ENCODE measurements around the gene EIF4G3. TPM values are rescaled to one million over a fixed set of nuclear protein-coding genes. Genes with fewer than 3 reads are reported as not detected.

EIF4G3 gene
- total RNA-seq, 4 donors from 2014 or later = 82.1 to 143 (median 101) TPM

DNA sequence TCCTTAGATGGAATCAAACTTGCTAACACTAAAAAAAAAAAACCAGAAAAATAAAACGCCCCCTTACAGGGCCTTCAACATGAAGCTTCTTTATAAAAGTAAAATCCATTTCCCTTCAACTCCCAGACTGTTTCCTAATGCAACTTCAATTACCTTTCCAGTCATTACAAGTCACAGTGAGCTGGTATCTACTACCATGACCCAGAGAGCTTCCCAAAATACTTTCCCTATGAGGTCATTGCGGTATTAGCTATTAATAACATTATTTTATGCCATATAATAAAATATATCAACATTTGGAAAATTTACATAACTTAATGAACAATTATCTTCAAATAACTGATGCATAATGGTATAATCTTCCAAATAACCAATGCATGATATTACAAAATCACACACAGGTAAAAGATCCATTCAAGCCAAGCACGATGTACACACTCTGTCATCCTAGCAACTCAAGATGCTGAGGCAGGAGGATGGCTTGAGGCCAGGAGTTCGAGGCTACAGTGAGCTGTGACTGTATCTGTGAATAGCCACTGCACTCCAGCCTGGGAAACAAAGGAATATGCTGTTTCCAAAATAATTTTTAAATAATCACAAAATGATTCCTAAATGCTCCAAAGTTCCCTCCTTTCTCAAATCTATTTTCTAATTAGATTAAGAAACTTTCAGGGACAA, 24.1 kb downstream of the EIF4G3 start:
- DNase-seq = no peak
- Histone ChIP-seq H3K9me3 (no peaks in the 10 kb centered on the region), H3K27ac (no peak overlapping the region), H3K4me1 (peaks cover 12 to 24% (median 14%) of the 10 kb centered on the region in 4 donors), H3K4me3 (no peak overlapping the region), H3K36me3 (peaks cover 0 to 12% (median 4%) of the 10 kb centered on the region in 4 donors), H3K27me3 (no peaks in the 10 kb centered on the region)
- intact Hi-C loops (cut with DNase I; ENCODE audit: low total_unique reads) = no loop called here
- in situ Hi-C loops (cut with MboI; ENCODE audit: low pct_ligation_motif_present in 1 of 4, low pct_unique_long_range_greater_than_20kb in 1 of 4, low sequenced_read_pairs in 3 of 4) = no loop called here
- TF ChIP-seq EP300 (IDR thresholded peaks at IDR 0.05; ENCODE audit: low read depth) (no peak), POLR2AphosphoS5 (IDR thresholded peaks at IDR 0.05) (no peak), POLR2A (IDR thresholded peaks at IDR 0.05) (no peak)
- TF ChIP-seq, protein P1, sequence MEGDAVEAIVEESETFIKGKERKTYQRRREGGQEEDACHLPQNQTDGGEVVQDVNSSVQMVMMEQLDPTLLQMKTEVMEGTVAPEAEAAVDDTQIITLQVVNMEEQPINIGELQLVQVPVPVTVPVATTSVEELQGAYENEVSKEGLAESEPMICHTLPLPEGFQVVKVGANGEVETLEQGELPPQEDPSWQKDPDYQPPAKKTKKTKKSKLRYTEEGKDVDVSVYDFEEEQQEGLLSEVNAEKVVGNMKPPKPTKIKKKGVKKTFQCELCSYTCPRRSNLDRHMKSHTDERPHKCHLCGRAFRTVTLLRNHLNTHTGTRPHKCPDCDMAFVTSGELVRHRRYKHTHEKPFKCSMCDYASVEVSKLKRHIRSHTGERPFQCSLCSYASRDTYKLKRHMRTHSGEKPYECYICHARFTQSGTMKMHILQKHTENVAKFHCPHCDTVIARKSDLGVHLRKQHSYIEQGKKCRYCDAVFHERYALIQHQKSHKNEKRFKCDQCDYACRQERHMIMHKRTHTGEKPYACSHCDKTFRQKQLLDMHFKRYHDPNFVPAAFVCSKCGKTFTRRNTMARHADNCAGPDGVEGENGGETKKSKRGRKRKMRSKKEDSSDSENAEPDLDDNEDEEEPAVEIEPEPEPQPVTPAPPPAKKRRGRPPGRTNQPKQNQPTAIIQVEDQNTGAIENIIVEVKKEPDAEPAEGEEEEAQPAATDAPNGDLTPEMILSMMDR (IDR thresholded peaks at IDR 0.05) = no peak
- WGBS, 2 donors (ENCODE audit: low coverage in 1 of 2) = 77 to 81% methylated on average over 4 of the region's 4 CpGs

DNA sequence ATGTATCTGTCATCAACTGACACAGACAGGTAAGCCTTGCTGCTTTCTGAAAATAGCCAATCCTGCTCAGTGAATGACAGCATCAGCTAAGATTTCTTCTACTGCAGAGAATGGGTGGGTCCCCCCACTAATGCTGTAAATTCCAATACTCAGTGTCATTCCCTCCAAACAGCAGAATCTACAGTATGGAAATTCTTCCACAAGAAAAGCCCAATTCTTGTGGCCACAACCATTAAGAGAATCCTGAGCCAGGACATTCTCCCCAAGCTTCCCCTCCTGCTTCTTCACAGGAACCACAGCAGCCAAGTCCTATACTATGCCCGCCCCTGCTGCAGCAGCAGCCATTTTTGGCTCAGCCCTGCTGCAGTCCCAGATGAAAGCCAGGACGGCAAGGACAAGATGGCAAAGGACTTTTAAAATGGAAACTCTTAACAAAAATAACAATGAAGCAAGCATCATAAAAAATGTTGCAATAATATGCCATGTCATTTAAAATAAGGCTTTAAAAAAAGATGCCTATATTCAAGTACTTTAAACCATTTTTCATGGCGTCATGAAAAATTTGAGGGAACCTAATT, 26.8 kb downstream of the EIF4G3 start:
- Histone ChIP-seq H3K4me3 (no peak overlapping the region), H3K27me3 (no peaks in the 10 kb centered on the region), H3K36me3 (peaks cover 0 to 12% (median 4%) of the 10 kb centered on the region in 4 donors), H3K9me3 (no peaks in the 10 kb centered on the region), H3K4me1 (peaks cover 12 to 24% (median 14%) of the 10 kb centered on the region in 4 donors), H3K27ac (peak overlapping the region; percentile 62 to 69 (median 68))
- WGBS, 2 donors (ENCODE audit: low coverage in 1 of 2) = 57 to 66% methylated on average over 2 to 3 of the region's 3 CpGs
- intact Hi-C loops (cut with DNase I; ENCODE audit: low total_unique reads) = no loop called here
- in situ Hi-C loops (cut with MboI; ENCODE audit: low pct_ligation_motif_present in 1 of 4, low pct_unique_long_range_greater_than_20kb in 1 of 4, low sequenced_read_pairs in 3 of 4) = no loop called here
- DNase-seq = no peak
- TF ChIP-seq EP300 (IDR thresholded peaks at IDR 0.05; ENCODE audit: low read depth) (no peak), POLR2AphosphoS5 (IDR thresholded peaks at IDR 0.05) (no peak), POLR2A (IDR thresholded peaks at IDR 0.05) (no peak)
- TF ChIP-seq, protein P1 (IDR thresholded peaks at IDR 0.05) = no peak

DNA sequence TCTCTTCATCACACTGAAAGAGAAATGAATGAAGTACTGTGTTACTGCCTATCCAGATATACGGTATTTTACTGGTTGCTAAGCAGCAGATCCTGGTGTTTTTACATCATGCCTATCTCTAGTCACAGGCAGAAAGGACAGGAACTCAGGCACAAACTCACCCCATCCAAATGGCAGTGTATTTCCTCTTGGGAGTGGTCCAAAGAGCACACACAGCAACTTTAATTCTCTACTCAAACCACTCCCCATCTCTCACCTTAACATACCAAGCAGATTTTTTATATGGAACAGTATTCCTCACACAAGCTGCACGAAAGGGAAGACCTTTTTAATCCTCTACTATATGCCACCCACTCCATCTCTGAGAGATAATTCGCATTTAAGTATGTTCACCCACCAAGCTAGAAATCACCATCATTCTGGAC, 27.3 kb downstream of the EIF4G3 start:
- in situ Hi-C loops (cut with MboI; ENCODE audit: low pct_ligation_motif_present in 1 of 4, low pct_unique_long_range_greater_than_20kb in 1 of 4, low sequenced_read_pairs in 3 of 4) (no loop called here), intact Hi-C loops (cut with DNase I; ENCODE audit: low total_unique reads) (no loop called here)
- DNase-seq = peak; percentile 40
- Histone ChIP-seq H3K36me3 (peaks cover 0 to 12% (median 4%) of the 10 kb centered on the region in 4 donors), H3K9me3 (no peaks in the 10 kb centered on the region), H3K4me1 (peaks cover 12 to 24% (median 14%) of the 10 kb centered on the region in 4 donors), H3K27ac (peak overlapping the region; percentile 62 to 69 (median 68)), H3K27me3 (no peaks in the 10 kb centered on the region), H3K4me3 (no peak overlapping the region)
- TF ChIP-seq, protein P1 (IDR thresholded peaks at IDR 0.05) = no peak
- TF ChIP-seq POLR2AphosphoS5 (IDR thresholded peaks at IDR 0.05) = peak in 2 of 3 donors; percentile 25 to 36
- WGBS, 2 donors (ENCODE audit: low coverage in 1 of 2) = 22 to 67% methylated on average over 2 to 3 of the region's 3 CpGs

DNA sequence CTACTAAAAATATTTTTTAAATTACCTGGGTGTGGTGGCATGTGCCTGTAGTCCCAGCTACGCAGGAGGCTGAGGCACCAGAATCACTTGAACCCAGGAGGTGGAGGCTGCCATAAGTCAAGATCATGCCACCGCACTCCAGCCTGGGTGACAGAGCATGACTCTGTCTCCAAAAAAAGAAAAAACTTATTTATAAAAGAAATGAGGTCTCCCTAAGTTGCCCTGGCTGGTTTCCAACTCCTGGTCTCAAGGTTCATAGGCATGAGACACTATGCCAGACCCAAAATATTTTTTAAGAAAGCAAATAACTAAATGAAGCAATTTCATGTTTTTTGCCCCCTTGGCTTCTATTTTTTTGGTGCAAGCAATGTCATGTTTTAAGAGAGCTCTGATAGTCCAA, 32.9 kb downstream of the EIF4G3 start:
- Histone ChIP-seq H3K4me1 (peaks cover 0 to 10% (median 0%) of the 10 kb centered on the region in 4 donors), H3K9me3 (no peaks in the 10 kb centered on the region), H3K4me3 (no peak overlapping the region), H3K36me3 (peaks cover 0 to 12% (median 4%) of the 10 kb centered on the region in 4 donors), H3K27me3 (no peaks in the 10 kb centered on the region), H3K27ac (no peak overlapping the region)
- DNase-seq = no peak
- 73 to 88% methylated on average over 2 of the region's 2 CpGs for WGBS, 2 donors (ENCODE audit: low coverage in 1 of 2)
- no peak for TF ChIP-seq POLR2A (IDR thresholded peaks at IDR 0.05)
- TF ChIP-seq, protein P1 (IDR thresholded peaks at IDR 0.05) = no peak
- no peak for TF ChIP-seq POLR2AphosphoS5 (IDR thresholded peaks at IDR 0.05)
- TF ChIP-seq EP300 (IDR thresholded peaks at IDR 0.05; ENCODE audit: low read depth) = no peak
- intact Hi-C loops (cut with DNase I; ENCODE audit: low total_unique reads) = no loop called here
- in situ Hi-C loops (cut with MboI; ENCODE audit: low pct_ligation_motif_present in 1 of 4, low pct_unique_long_range_greater_than_20kb in 1 of 4, low sequenced_read_pairs in 3 of 4) = no loop called here

Measured in transverse colon (tissue), 4 donors.